DOHH2 (cell line): ENCODE data around the gene HSDL2.

Experiments
- H3F3A ChIP-seq: fragments of 200-600 bp; sonication (generic), shearing (Covaris generic); 2 replicates; pipeline ENCODE4 v1.6.0; 2016; ENCODE audit warnings: antibody characterized with exemption, mild to moderate bottlenecking; ENCODE audit not compliant: control insufficient read depth, insufficient read depth
- H3K27ac ChIP-seq: fragments of 200-600 bp; sonication (generic); 2 replicates; pipeline ENCODE4 v1.5.1; 2014; ENCODE audit warnings: low read depth, mild to moderate bottlenecking, low read length, moderate library complexity
- H3K27me3 ChIP-seq: fragments of 200-600 bp; sonication (generic); 2 replicates; pipeline ENCODE4 v1.6.1; 2014; ENCODE audit warnings: mild to moderate bottlenecking, low read length, mixed read lengths; ENCODE audit not compliant: control insufficient read depth
- H3K36me3 ChIP-seq: fragments of 200-600 bp; sonication (generic); 2 replicates; pipeline ENCODE4 v1.6.1; 2014; ENCODE audit warnings: mild to moderate bottlenecking, low read length, moderate library complexity, mixed read lengths; ENCODE audit not compliant: control insufficient read depth
- H3K4me1 ChIP-seq: fragments of 200-600 bp; sonication (generic); 2 replicates; pipeline ENCODE4 v1.6.1; 2014; ENCODE audit warnings: mild to moderate bottlenecking, low read length, mixed read lengths; ENCODE audit not compliant: control insufficient read depth
- H3K4me2 ChIP-seq: fragments of 200-600 bp; sonication (generic); 2 replicates; pipeline ENCODE4 v1.6.0; 2014; ENCODE audit warnings: mild to moderate bottlenecking, low read length, moderate library complexity
- H3K4me3 ChIP-seq: fragments of 200-600 bp; sonication (generic); 2 replicates; pipeline ENCODE4 v1.5.1; 2014; ENCODE audit warnings: mild to moderate bottlenecking, low read length, mixed read lengths
- H3K79me2 ChIP-seq: fragments of 200-600 bp; sonication (generic); 2 replicates; pipeline ENCODE4 v1.6.1; 2014; ENCODE audit warnings: mild to moderate bottlenecking, low read length, mixed read lengths; ENCODE audit not compliant: control insufficient read depth
- H3K9me2 ChIP-seq: fragments of 200-600 bp; sonication (generic); replicated peaks from 2 replicates; pipeline ENCODE4 v1.6.1; 2014; ENCODE audit warnings: mild to moderate bottlenecking, low read length, mixed read lengths; ENCODE audit not compliant: control insufficient read depth
- H3K9me3 ChIP-seq: fragments of 200-600 bp; sonication (generic); 2 replicates; pipeline ENCODE4 v1.6.1; 2014; ENCODE audit warnings: antibody characterized with exemption, low read length, mixed read lengths; ENCODE audit not compliant: control insufficient read depth, insufficient read depth
- H4K20me1 ChIP-seq: fragments of 200-600 bp; sonication (generic); 2 replicates; pipeline ENCODE4 v1.6.0; 2014; ENCODE audit warnings: low read depth, mild to moderate bottlenecking, antibody characterized with exemption, low read length, moderate library complexity; ENCODE audit not compliant: control insufficient read depth, insufficient read depth
- CTCF ChIP-seq: fragments of 200-600 bp; sonication (generic); IDR thresholded peaks from one replicate; pipeline ENCODE4 v1.5.1; 2014; ENCODE audit warnings: antibody characterized with exemption, mild to moderate bottlenecking, low read depth, low read length; ENCODE audit not compliant: poor library complexity, severe bottlenecking
- EZH2phosphoT487 ChIP-seq: fragments of 200-600 bp; sonication (generic); IDR thresholded peaks from 2 replicates; pipeline ENCODE4 v1.6.1; 2017; ENCODE audit warnings: borderline replicate concordance, mild to moderate bottlenecking, antibody characterized with exemption, low read length, moderate library complexity, mixed read lengths

HSDL2 gene

GRCh38 chr9:112437406-112437805, 57.5 kb downstream of the HSDL2 start:
- H3K79me2 ChIP-seq = no peaks in the 10 kb centered on the region
- no peak for TF ChIP-seq EZH2phosphoT487
- TF ChIP-seq CTCF = no peak
- no peaks in the 10 kb centered on the region for H3K4me1 ChIP-seq

GRCh38 chr9:112439171-112439570, 59.3 kb downstream of the HSDL2 start:
- Histone ChIP-seq H3K9me2 (no peaks in the 10 kb centered on the region), H3K27ac (no peak overlapping the region), H3K9me3 (no peaks in the 10 kb centered on the region), H3K27me3 (no peaks in the 10 kb centered on the region), H4K20me1 (no peaks in the 10 kb centered on the region), H3F3A (no peaks in the 10 kb centered on the region; the same call in 1 of the 2 replicates), H3K36me3 (no peaks in the 10 kb centered on the region), H3K4me1 (no peaks in the 10 kb centered on the region), H3K4me2 (no peak overlapping the region), H3K4me3 (no peak overlapping the region), H3K79me2 (no peaks in the 10 kb centered on the region)
- no peak for TF ChIP-seq EZH2phosphoT487
- TF ChIP-seq CTCF = no peak

More at GRCh38 chr9:112437406-112437805, 57.5 kb downstream of the HSDL2 start:
- no peaks in the 10 kb centered on the region for H3K9me3 ChIP-seq
- no peaks in the 10 kb centered on the region for H4K20me1 ChIP-seq
- no peaks in the 10 kb centered on the region for H3K36me3 ChIP-seq
- no peak overlapping the region for H3K4me2 ChIP-seq
- no peaks in the 10 kb centered on the region for H3K27me3 ChIP-seq
- no peak overlapping the region for H3K27ac ChIP-seq
- no peaks in the 10 kb centered on the region for H3K9me2 ChIP-seq
- no peaks in the 10 kb centered on the region; the same call in 1 of the 2 replicates for H3F3A ChIP-seq
- no peak overlapping the region for H3K4me3 ChIP-seq

- H3K9me3 ChIP-seq = no peaks in the 10 kb centered on the region
- no peaks in the 10 kb centered on the region for H4K20me1 ChIP-seq
- no peaks in the 10 kb centered on the region for H3K36me3 ChIP-seq
- H3K4me3 ChIP-seq = no peak overlapping the region
- no peak overlapping the region for H3K4me2 ChIP-seq
- no peaks in the 10 kb centered on the region for H3K79me2 ChIP-seq
- H3K27me3 ChIP-seq = no peaks in the 10 kb centered on the region
- no peaks in the 10 kb centered on the region; the same call in 1 of the 2 replicates for H3F3A ChIP-seq
- TF ChIP-seq CTCF (no peak), EZH2phosphoT487 (no peak)
- H3K27ac ChIP-seq = no peak overlapping the region
- no peaks in the 10 kb centered on the region for H3K9me2 ChIP-seq
- H3K4me1 ChIP-seq = peaks cover under 1% of the 10 kb centered on the region
Measured at GRCh38 chr9:112439825-112440224, 59.9 kb downstream of the HSDL2 start.

GRCh38 chr9:112443200-112443599, 63.3 kb downstream of the HSDL2 start:
- peaks cover 24% of the 10 kb centered on the region for H3K4me1 ChIP-seq
- H4K20me1 ChIP-seq = no peaks in the 10 kb centered on the region
- no peaks in the 10 kb centered on the region; the same call in 1 of the 2 replicates for H3F3A ChIP-seq
- H3K4me3 ChIP-seq = no peak overlapping the region
- no peaks in the 10 kb centered on the region for H3K36me3 ChIP-seq
- H3K9me3 ChIP-seq = no peaks in the 10 kb centered on the region
- no peak overlapping the region for H3K27ac ChIP-seq
- H3K79me2 ChIP-seq = no peaks in the 10 kb centered on the region
- H3K4me2 ChIP-seq = no peak overlapping the region
- H3K9me2 ChIP-seq = no peaks in the 10 kb centered on the region
- TF ChIP-seq CTCF = peak; percentile 69
- no peak for TF ChIP-seq EZH2phosphoT487
- H3K27me3 ChIP-seq = no peaks in the 10 kb centered on the region
